Measurements from ENCODE around the gene NR6A1.

Gene NR6A1

DNA sequence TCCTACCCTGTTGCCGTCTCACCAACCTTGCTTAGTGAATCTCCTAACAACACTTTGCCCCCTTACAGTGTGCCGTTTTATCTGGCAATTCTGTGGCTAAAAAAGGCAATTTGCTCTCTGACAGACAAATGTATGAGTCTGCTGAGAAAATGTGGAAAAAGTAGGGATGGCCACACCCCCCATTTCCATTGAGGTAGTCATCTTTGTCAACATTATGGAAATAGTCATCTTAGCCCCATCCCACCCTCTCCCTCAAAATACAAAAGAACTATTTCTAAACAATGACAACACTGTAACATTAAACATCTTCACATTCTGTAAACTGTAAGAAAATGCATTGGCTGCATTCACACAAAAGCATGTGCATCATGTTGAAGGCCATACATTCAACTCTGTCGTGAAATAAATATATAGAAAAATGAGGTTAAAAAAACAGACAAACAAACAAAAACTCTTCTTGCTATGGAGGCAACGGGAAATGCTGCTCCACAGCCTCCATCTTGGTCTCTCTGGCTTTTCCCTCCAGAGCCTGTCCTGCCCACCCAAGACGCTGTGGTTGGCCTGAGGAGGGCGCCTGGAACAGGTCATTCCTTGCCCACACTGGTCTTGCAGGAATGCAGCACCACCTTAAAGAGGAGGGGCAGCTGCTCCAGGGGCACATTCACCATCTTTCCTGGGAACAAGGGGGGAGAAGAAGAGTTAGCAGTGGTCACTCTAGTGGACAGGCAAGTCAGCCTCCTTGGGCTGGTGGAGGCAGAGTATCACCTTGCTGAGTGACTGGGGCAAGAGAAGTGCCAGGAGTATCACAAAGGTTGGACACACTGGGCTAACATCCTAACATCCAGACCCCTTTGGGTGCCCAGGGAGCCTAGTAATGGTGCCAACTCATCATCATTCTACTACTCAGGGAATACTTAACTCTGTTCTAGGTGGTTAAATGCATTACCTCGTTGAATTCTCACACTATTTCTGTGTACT lies 248.7 kb downstream of the NR6A1 start:
- no peak overlapping the region for H2BK12ac ChIP-seq (ENCODE audit: low read length)
- H4K8ac ChIP-seq (ENCODE audit: low read depth, low read length): no peak overlapping the region
- peaks cover 4% of the 10 kb centered on the region for H3K79me1 ChIP-seq (ENCODE audit: low read depth, low read length)
- H4K91ac ChIP-seq (ENCODE audit: low read depth, low read length, poor library complexity): no peak overlapping the region
- H2BK15ac ChIP-seq (ENCODE audit: low read length): no peak overlapping the region
- no peak for DNase-seq (ENCODE audit: low spot score)
- H3K14ac ChIP-seq (ENCODE audit: low read length): no peak overlapping the region
- H3K4me2 ChIP-seq (ENCODE audit: insufficient read depth, low read length, poor library complexity, severe bottlenecking): no peak overlapping the region
- no peak overlapping the region for H3K18ac ChIP-seq (ENCODE audit: low read length)
- H3K4me3 ChIP-seq (ENCODE audit: low read length in 2 of 2): no peak overlapping the region
- no peak overlapping the region for H2AK5ac ChIP-seq (ENCODE audit: low read depth, low read length)
- H3K27me3 ChIP-seq (ENCODE audit: control insufficient read depth in 3 of 3, insufficient read depth in 3 of 3, low read depth in 1 of 3, low read length in 3 of 3): no peaks in the 10 kb centered on the region
- no peak overlapping the region for H2BK5ac ChIP-seq (ENCODE audit: low read length)
- no peak overlapping the region for H2BK120ac ChIP-seq (ENCODE audit: low read depth, low read length)
- WGBS, 2 donors (ENCODE audit: extremely low coverage in 2 of 2, insufficient read length in 2 of 2, insufficient replicate concordance in 1 of 2): no CpG with 5 or more reads among the region's 7 CpGs
- no peak overlapping the region for H3K9ac ChIP-seq (ENCODE audit: low read depth, low read length, poor library complexity)
- H3K23ac ChIP-seq (ENCODE audit: low read depth, low read length, poor library complexity): no peak overlapping the region
- H3K36me3 ChIP-seq (replicated peaks in 1 of 2; ENCODE audit: control insufficient read depth in 2 of 2, insufficient read depth in 2 of 2, low read length in 2 of 2): peaks cover 34 to 81% of the 10 kb centered on the region in 2 donors
- no peak overlapping the region for H3K4ac ChIP-seq (ENCODE audit: low read length)
- no peaks in the 10 kb centered on the region for H3K9me3 ChIP-seq (replicated peaks in 1 of 2; ENCODE audit: control insufficient read depth in 2 of 2, insufficient read depth in 1 of 2, low read depth in 1 of 2, low read length in 2 of 2)
- no peak overlapping the region for H3K27ac ChIP-seq (replicated peaks; ENCODE audit: low read length)
- H2AFZ ChIP-seq (ENCODE audit: low read length): no peak overlapping the region
- H3K4me1 ChIP-seq (ENCODE audit: control insufficient read depth in 2 of 2, insufficient read depth in 1 of 2, low read depth in 1 of 2, low read length in 2 of 2): peaks cover 6 to 15% of the 10 kb centered on the region in 2 donors

DNA sequence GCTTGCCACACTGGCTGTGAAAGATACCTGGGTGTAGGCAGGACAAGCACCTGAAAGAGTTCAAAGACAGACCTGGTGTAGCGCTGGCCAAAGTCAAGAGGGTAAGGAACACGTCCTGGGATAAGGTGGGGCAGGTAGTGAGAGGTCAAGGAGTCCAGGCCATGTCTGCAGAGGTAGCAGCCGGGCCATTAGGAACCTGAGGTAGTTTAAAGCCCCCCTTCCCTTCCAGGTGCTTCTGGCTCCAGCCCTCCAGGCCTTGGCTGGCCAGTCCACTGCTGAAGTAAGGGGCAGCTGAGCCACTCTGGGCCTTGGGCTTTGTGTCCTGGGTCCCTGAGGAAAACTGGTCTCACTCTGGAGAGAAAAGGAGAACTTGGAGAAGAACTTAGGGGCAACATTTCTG lies 250.0 kb downstream of the NR6A1 start:
- H3K23ac ChIP-seq (ENCODE audit: low read depth, low read length, poor library complexity): peak overlapping the region; percentile 30
- H3K27ac ChIP-seq (replicated peaks; ENCODE audit: low read length): peak overlapping the region; percentile 50
- peak overlapping the region; percentile 22 for H3K18ac ChIP-seq (ENCODE audit: low read length)
- H3K27me3 ChIP-seq (ENCODE audit: control insufficient read depth in 3 of 3, insufficient read depth in 3 of 3, low read depth in 1 of 3, low read length in 3 of 3): no peaks in the 10 kb centered on the region
- no peak overlapping the region for H2BK5ac ChIP-seq (ENCODE audit: low read length)
- no CpG with 5 or more reads among the region's 3 CpGs for WGBS, 2 donors (ENCODE audit: extremely low coverage in 2 of 2, insufficient read length in 2 of 2, insufficient replicate concordance in 1 of 2)
- H3K9me3 ChIP-seq (replicated peaks in 1 of 2; ENCODE audit: control insufficient read depth in 2 of 2, insufficient read depth in 1 of 2, low read depth in 1 of 2, low read length in 2 of 2): no peaks in the 10 kb centered on the region
- no peak overlapping the region for H4K8ac ChIP-seq (ENCODE audit: low read depth, low read length)
- no peak overlapping the region for H3K9ac ChIP-seq (ENCODE audit: low read depth, low read length, poor library complexity)
- no peak overlapping the region for H3K4me2 ChIP-seq (ENCODE audit: insufficient read depth, low read length, poor library complexity, severe bottlenecking)
- H2BK15ac ChIP-seq (ENCODE audit: low read length): no peak overlapping the region
- no peak overlapping the region for H3K14ac ChIP-seq (ENCODE audit: low read length)
- no peak overlapping the region for H4K91ac ChIP-seq (ENCODE audit: low read depth, low read length, poor library complexity)
- no peak overlapping the region for H2AFZ ChIP-seq (ENCODE audit: low read length)
- H3K36me3 ChIP-seq (replicated peaks in 1 of 2; ENCODE audit: control insufficient read depth in 2 of 2, insufficient read depth in 2 of 2, low read length in 2 of 2): peaks cover 27 to 68% of the 10 kb centered on the region in 2 donors
- no peak for DNase-seq (ENCODE audit: low spot score)
- no peak overlapping the region for H2AK5ac ChIP-seq (ENCODE audit: low read depth, low read length)
- no peak overlapping the region for H3K4me3 ChIP-seq (ENCODE audit: low read length in 2 of 2)
- H2BK12ac ChIP-seq (ENCODE audit: low read length): no peak overlapping the region
- peaks cover 4% of the 10 kb centered on the region for H3K79me1 ChIP-seq (ENCODE audit: low read depth, low read length)
- H3K4me1 ChIP-seq (ENCODE audit: control insufficient read depth in 2 of 2, insufficient read depth in 1 of 2, low read depth in 1 of 2, low read length in 2 of 2): peaks cover 6 to 16% of the 10 kb centered on the region in 2 donors
- no peak overlapping the region for H3K4ac ChIP-seq (ENCODE audit: low read length)
- H2BK120ac ChIP-seq (ENCODE audit: low read depth, low read length): no peak overlapping the region

DNA sequence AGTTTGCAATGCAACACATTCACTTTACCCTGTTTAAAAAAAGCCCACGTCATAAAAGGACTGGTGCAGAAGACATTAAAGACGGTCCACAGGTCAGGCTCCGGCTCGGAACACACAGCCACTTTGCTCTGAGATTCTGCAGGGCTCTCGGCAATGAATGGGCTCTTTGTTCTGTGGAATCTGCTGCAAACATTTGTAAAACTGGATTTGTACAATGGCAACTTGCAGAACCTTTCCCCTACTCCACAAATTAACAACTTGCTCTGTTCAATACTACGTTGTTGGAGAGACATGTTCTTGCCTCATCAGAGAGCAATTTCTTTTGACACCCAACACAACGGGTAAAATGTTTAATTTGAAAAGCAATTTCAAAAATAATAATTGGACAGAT lies 250.9 kb downstream of the NR6A1 start:
- Histone ChIP-seq H4K8ac (ENCODE audit: low read depth, low read length) (no peak overlapping the region), H3K23ac (ENCODE audit: low read depth, low read length, poor library complexity) (no peak overlapping the region), H3K4ac (ENCODE audit: low read length) (no peak overlapping the region), H3K27ac (replicated peaks; ENCODE audit: low read length) (peak overlapping the region; percentile 50), H2BK5ac (ENCODE audit: low read length) (no peak overlapping the region), H3K18ac (ENCODE audit: low read length) (no peak overlapping the region), H3K9me3 (replicated peaks in 1 of 2; ENCODE audit: control insufficient read depth in 2 of 2, insufficient read depth in 1 of 2, low read depth in 1 of 2, low read length in 2 of 2) (no peaks in the 10 kb centered on the region), H4K91ac (ENCODE audit: low read depth, low read length, poor library complexity) (no peak overlapping the region), H3K14ac (ENCODE audit: low read length) (no peak overlapping the region), H3K27me3 (ENCODE audit: control insufficient read depth in 3 of 3, insufficient read depth in 3 of 3, low read depth in 1 of 3, low read length in 3 of 3) (no peaks in the 10 kb centered on the region), H2AK5ac (ENCODE audit: low read depth, low read length) (no peak overlapping the region), H2BK12ac (ENCODE audit: low read length) (no peak overlapping the region), H2BK120ac (ENCODE audit: low read depth, low read length) (no peak overlapping the region), H3K9ac (ENCODE audit: low read depth, low read length, poor library complexity) (no peak overlapping the region), H3K79me1 (ENCODE audit: low read depth, low read length) (peaks cover 4% of the 10 kb centered on the region), H3K4me1 (ENCODE audit: control insufficient read depth in 2 of 2, insufficient read depth in 1 of 2, low read depth in 1 of 2, low read length in 2 of 2) (peaks cover 6 to 16% of the 10 kb centered on the region in 2 donors), H2AFZ (ENCODE audit: low read length) (no peak overlapping the region), H3K4me2 (ENCODE audit: insufficient read depth, low read length, poor library complexity, severe bottlenecking) (no peak overlapping the region), H2BK15ac (ENCODE audit: low read length) (no peak overlapping the region), H3K36me3 (replicated peaks in 1 of 2; ENCODE audit: control insufficient read depth in 2 of 2, insufficient read depth in 2 of 2, low read length in 2 of 2) (peaks cover 22 to 61% of the 10 kb centered on the region in 2 donors), H3K4me3 (ENCODE audit: low read length in 2 of 2) (no peak overlapping the region)
- no CpG with 5 or more reads among the region's 7 CpGs for WGBS, 2 donors (ENCODE audit: extremely low coverage in 2 of 2, insufficient read length in 2 of 2, insufficient replicate concordance in 1 of 2)
- DNase-seq (ENCODE audit: low spot score): no peak

DNA sequence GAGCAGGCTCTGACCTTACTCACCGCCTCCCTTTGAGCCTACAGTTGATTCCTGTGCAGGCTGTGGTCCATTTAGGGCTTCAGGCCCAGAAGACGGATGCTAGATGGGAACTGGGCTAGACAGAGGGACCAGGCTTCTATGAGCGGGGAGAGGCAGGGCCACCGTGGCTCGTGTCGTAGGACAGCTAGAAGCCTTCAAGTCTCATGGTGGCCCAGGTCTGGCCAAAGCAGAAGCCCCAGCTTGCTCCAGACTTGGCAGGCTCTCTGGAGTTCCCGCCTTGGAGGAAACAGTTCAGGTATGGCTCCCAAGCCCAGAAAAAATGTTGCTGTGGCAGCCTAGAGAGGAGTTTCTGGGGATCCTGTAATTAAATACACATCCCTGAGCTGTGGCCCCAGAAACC lies 253.0 kb downstream of the NR6A1 start:
- Histone ChIP-seq H2BK15ac (ENCODE audit: low read length) (no peak overlapping the region), H3K9me3 (replicated peaks in 1 of 2; ENCODE audit: control insufficient read depth in 2 of 2, insufficient read depth in 1 of 2, low read depth in 1 of 2, low read length in 2 of 2) (no peaks in the 10 kb centered on the region), H4K91ac (ENCODE audit: low read depth, low read length, poor library complexity) (no peak overlapping the region), H2BK12ac (ENCODE audit: low read length) (no peak overlapping the region), H3K27ac (replicated peaks; ENCODE audit: low read length) (no peak overlapping the region), H3K4me3 (ENCODE audit: low read length in 2 of 2) (no peak overlapping the region), H2BK120ac (ENCODE audit: low read depth, low read length) (no peak overlapping the region), H3K79me1 (ENCODE audit: low read depth, low read length) (peaks cover 4% of the 10 kb centered on the region), H3K36me3 (replicated peaks in 1 of 2; ENCODE audit: control insufficient read depth in 2 of 2, insufficient read depth in 2 of 2, low read length in 2 of 2) (peaks cover 18 to 40% of the 10 kb centered on the region in 2 donors), H2AK5ac (ENCODE audit: low read depth, low read length) (no peak overlapping the region), H3K4ac (ENCODE audit: low read length) (no peak overlapping the region), H2AFZ (ENCODE audit: low read length) (no peak overlapping the region), H4K8ac (ENCODE audit: low read depth, low read length) (no peak overlapping the region), H3K18ac (ENCODE audit: low read length) (peak overlapping the region; percentile 64), H3K4me2 (ENCODE audit: insufficient read depth, low read length, poor library complexity, severe bottlenecking) (no peak overlapping the region), H3K4me1 (ENCODE audit: control insufficient read depth in 2 of 2, insufficient read depth in 1 of 2, low read depth in 1 of 2, low read length in 2 of 2) (peaks cover 13 to 16% of the 10 kb centered on the region in 2 donors), H3K9ac (ENCODE audit: low read depth, low read length, poor library complexity) (no peak overlapping the region), H3K27me3 (ENCODE audit: control insufficient read depth in 3 of 3, insufficient read depth in 3 of 3, low read depth in 1 of 3, low read length in 3 of 3) (no peaks in the 10 kb centered on the region), H2BK5ac (ENCODE audit: low read length) (no peak overlapping the region), H3K14ac (ENCODE audit: low read length) (peak overlapping the region; percentile 58), H3K23ac (ENCODE audit: low read depth, low read length, poor library complexity) (no peak overlapping the region)
- no peak for DNase-seq (ENCODE audit: low spot score)
- WGBS, 2 donors (ENCODE audit: extremely low coverage in 2 of 2, insufficient read length in 2 of 2, insufficient replicate concordance in 1 of 2): no CpG with 5 or more reads among the region's 7 CpGs

Measured in neuronal stem cell (in vitro differentiated cells).